Osteocyte (in vitro differentiated cells): ENCODE measurements around the gene ASPN. TPM values are rescaled to one million over a fixed set of nuclear protein-coding genes. Genes with fewer than 3 reads are reported as not detected.
A peak's percentile ranks its signal among the peaks of the same experiment; 100 is the strongest.

Source experiments
- DNase-seq: peaks from one replicate; pipeline ENCODE4 v3.0.0; 2021; ENCODE audit warnings: mixed read lengths; ENCODE audit not compliant: unreplicated experiment; ENCODE audit errors: extremely low spot score
- H3K27ac Mint-ChIP-seq: one replicate; pipeline ENCODE4 v1.8.0; 2021; ENCODE audit warnings: mild to moderate bottlenecking, mixed read lengths; ENCODE audit not compliant: unreplicated experiment
- H3K27me3 Mint-ChIP-seq: one replicate; pipeline ENCODE4 v1.8.0; 2021; ENCODE audit warnings: mixed read lengths; ENCODE audit not compliant: unreplicated experiment
- H3K36me3 Mint-ChIP-seq: one replicate; pipeline ENCODE4 v1.8.0; 2021; ENCODE audit warnings: mixed read lengths; ENCODE audit not compliant: unreplicated experiment
- H3K4me1 Mint-ChIP-seq: one replicate; pipeline ENCODE4 v1.8.0; 2021; ENCODE audit warnings: mixed read lengths; ENCODE audit not compliant: unreplicated experiment
- H3K4me3 Mint-ChIP-seq: one replicate; pipeline ENCODE4 v1.8.0; 2021; ENCODE audit warnings: mild to moderate bottlenecking, moderate library complexity, mixed read lengths; ENCODE audit not compliant: unreplicated experiment
- H3K9me3 Mint-ChIP-seq: one replicate; pipeline ENCODE4 v1.8.0; 2021; ENCODE audit warnings: mixed read lengths; ENCODE audit not compliant: unreplicated experiment
- CTCF ChIP-seq: fragments of 200-600 bp; sonication (generic); IDR thresholded peaks from 2 replicates; pipeline ENCODE4 v1.5.0; 2021; ENCODE audit warnings: antibody characterized with exemption, mild to moderate bottlenecking, moderate library complexity
- long read RNA-seq: library from polyadenylated mRNA; unstranded; transcript quantifications from one replicate; pipeline ENCODE4 v2.0.0, GENCODE V29; 2021
- total RNA-seq: library from RNA; stranded (reverse); gene quantifications from 2 replicates; pipeline ENCODE4 v1.2.1, GENCODE V29; 2021

ASPN gene
- 116 and 129 TPM in 2 replicates for total RNA-seq
- long read RNA-seq, transcript ASPN-201 (6 exons, 2,237 nt) = minor isoform, 55 of 1,393 reads
- long read RNA-seq, transcript ASPN-202 (8 exons, 2,470 nt) = major isoform, 1,243 of 1,393 reads
- long read RNA-seq, partial matches to known transcripts = 56 of 1,393 reads
- long read RNA-seq, other reads (novel, unspliced or antisense) = 39 of 1,393 reads

- H3K27ac Mint-ChIP-seq = peak within 1 kb of the TSS; percentile 93
- no peak for TF ChIP-seq CTCF
- H3K9me3 Mint-ChIP-seq = no peaks in the 10 kb centered on the region
- no peak for DNase-seq
- H3K36me3 Mint-ChIP-seq = peaks cover 3% of the 10 kb centered on the region
- peaks cover 71% of the 10 kb centered on the region for H3K4me1 Mint-ChIP-seq
- no peaks in the 10 kb centered on the region for H3K27me3 Mint-ChIP-seq
- peak within 1 kb of the TSS; percentile 78 for H3K4me3 Mint-ChIP-seq
Observed at GRCh38 chr9:92482329-92482728, at the start of gene ASPN. ASPN (minus strand) TSS chr9:92482506.

GRCh38 chr9:92530893-92531292 is 48.6 kb upstream of the ASPN start:
- TF ChIP-seq CTCF = no peak
- H3K27ac Mint-ChIP-seq = no peak overlapping the region
- H3K4me3 Mint-ChIP-seq = no peak overlapping the region

GRCh38 chr9:92529124-92529523 is 46.8 kb upstream of the ASPN start:
- Mint-ChIP-seq H3K4me1 (peaks cover 16% of the 10 kb centered on the region), H3K27ac (no peak overlapping the region)

More at GRCh38 chr9:92530893-92531292, 48.6 kb upstream of the ASPN start:
- Mint-ChIP-seq H3K27me3 (no peaks in the 10 kb centered on the region), H3K36me3 (peaks cover 28% of the 10 kb centered on the region), H3K4me1 (peaks cover 27% of the 10 kb centered on the region), H3K9me3 (peaks cover 23% of the 10 kb centered on the region)
- no peak for DNase-seq

DNA sequence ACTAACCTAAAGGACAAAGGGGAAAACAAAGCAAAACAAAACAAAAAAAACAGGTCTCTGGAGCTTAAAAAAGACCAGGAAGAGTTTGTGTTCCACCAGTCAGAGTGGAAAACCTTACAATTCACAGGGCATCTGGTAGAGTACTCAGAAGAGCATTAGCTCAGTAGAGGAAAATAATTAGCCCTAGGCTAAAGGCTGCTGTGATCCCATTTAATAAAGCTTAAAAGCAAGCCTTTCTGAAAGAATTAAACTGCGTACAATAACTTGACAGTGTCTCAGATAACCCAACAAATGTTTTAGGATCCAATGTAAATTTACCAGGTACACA is 46.2 kb upstream of the ASPN start:
- H3K27ac Mint-ChIP-seq = peak overlapping the region; percentile 59
- TF ChIP-seq CTCF = no peak
- peaks cover 21% of the 10 kb centered on the region for H3K36me3 Mint-ChIP-seq

More at GRCh38 chr9:92529124-92529523, 46.8 kb upstream of the ASPN start:
- TF ChIP-seq CTCF = no peak
- Mint-ChIP-seq H3K27me3 (no peaks in the 10 kb centered on the region), H3K36me3 (peaks cover 24% of the 10 kb centered on the region), H3K9me3 (peaks cover 19% of the 10 kb centered on the region), H3K4me3 (no peak overlapping the region)
- no peak for DNase-seq

GRCh38 chr9:92527832-92528521 is 45.7 kb upstream of the ASPN start:
- H3K36me3 Mint-ChIP-seq = peaks cover 17% of the 10 kb centered on the region
- no peak for TF ChIP-seq CTCF
- no peak for DNase-seq
- H3K9me3 Mint-ChIP-seq = peaks cover 13% of the 10 kb centered on the region
- H3K4me3 Mint-ChIP-seq = no peak overlapping the region
- H3K27ac Mint-ChIP-seq = peak overlapping the region; percentile 59
- peaks cover 10% of the 10 kb centered on the region for H3K4me1 Mint-ChIP-seq
- no peaks in the 10 kb centered on the region for H3K27me3 Mint-ChIP-seq

More for the DNA sequence above, 46.2 kb upstream of the ASPN start:
- no peaks in the 10 kb centered on the region for H3K27me3 Mint-ChIP-seq
- H3K4me1 Mint-ChIP-seq = peaks cover 13% of the 10 kb centered on the region
- DNase-seq = no peak
- no peak overlapping the region for H3K4me3 Mint-ChIP-seq
- peaks cover 16% of the 10 kb centered on the region for H3K9me3 Mint-ChIP-seq
